Left ventricle myocardium inferior (tissue), 1 donor: ENCODE data around the gene FANCC. TPM values are rescaled to one million over a fixed set of nuclear protein-coding genes. Genes with fewer than 3 reads are reported as not detected.

Experiments used
- DNase-seq: peaks from one replicate; pipeline ENCODE4 v3.0.0-alpha.2; 2020
- H3K27ac ChIP-seq: fragments of 200-600 bp; replicated peaks from 2 replicates; pipeline ENCODE4 v1.8.0; 2021
- H3K27me3 ChIP-seq: fragments of 200-600 bp; 2 replicates; pipeline ENCODE4 v1.8.0; 2021; ENCODE audit warnings: low read depth
- H3K36me3 ChIP-seq: fragments of 200-600 bp; 2 replicates; pipeline ENCODE4 v1.8.0; 2021
- H3K4me1 ChIP-seq: fragments of 200-600 bp; 2 replicates; pipeline ENCODE4 v1.8.0; 2021
- H3K4me3 ChIP-seq: fragments of 200-600 bp; 2 replicates; pipeline ENCODE4 v1.8.0; 2021; ENCODE audit warnings: mild to moderate bottlenecking, moderate library complexity
- H3K9me3 ChIP-seq: fragments of 200-600 bp; replicated peaks from 2 replicates; pipeline ENCODE4 v1.8.0; 2021
- intact Hi-C: fragments of 100-400 bp; cut with micrococcal nuclease; formaldehyde crosslinking; loops from one replicate; pipeline ENCODE4 v1.11.0; 2022
- total RNA-seq: library from RNA; stranded (reverse); fragmentation: NEBNext Ultra II Directional; extraction: Animal tissue kit (Norgen Biotek cat#: 25700); gene quantifications from one replicate; pipeline ENCODE4 v1.2.1, GENCODE V29; 2021
- TF ChIP-seq, protein P1 (sequence below): fragments of 200-600 bp; IDR thresholded peaks from 2 replicates; pipeline ENCODE4 v1.8.0; 2021; ENCODE audit warnings: antibody characterized with exemption, mild to moderate bottlenecking, borderline replicate concordance
- donor health status: DM: no; HTN: yes; CAD: no; lungs with severe emphysema.

FANCC gene
- total RNA-seq, 1 donor from 2014 or later = 4.1 TPM

DNA sequence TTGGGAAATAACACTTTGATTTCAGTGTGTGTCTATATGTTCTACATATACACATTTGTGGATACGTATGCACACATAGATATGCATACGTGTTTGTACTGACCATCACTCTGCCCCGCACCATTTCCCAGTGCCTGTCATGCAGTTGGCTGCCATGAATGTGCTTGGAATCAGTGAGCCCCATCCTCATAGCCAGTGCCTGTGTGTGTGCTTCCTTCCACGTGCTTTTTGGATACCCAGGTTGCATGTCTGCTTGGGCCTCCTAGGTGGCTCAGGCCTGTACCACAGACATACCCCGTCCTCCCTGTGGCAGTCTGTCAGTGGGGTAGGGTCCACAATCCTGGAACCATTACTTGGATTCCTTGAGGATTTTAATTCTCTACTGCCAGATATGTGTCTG lies 243.6 kb downstream of the FANCC start:
- DNase-seq = no peak
- peak overlapping the region; percentile 90 for H3K27ac ChIP-seq
- no peak overlapping the region for H3K4me3 ChIP-seq
- intact Hi-C loops = no loop called here
- peaks cover 100% of the 10 kb centered on the region for H3K4me1 ChIP-seq
- TF ChIP-seq, protein P1, sequence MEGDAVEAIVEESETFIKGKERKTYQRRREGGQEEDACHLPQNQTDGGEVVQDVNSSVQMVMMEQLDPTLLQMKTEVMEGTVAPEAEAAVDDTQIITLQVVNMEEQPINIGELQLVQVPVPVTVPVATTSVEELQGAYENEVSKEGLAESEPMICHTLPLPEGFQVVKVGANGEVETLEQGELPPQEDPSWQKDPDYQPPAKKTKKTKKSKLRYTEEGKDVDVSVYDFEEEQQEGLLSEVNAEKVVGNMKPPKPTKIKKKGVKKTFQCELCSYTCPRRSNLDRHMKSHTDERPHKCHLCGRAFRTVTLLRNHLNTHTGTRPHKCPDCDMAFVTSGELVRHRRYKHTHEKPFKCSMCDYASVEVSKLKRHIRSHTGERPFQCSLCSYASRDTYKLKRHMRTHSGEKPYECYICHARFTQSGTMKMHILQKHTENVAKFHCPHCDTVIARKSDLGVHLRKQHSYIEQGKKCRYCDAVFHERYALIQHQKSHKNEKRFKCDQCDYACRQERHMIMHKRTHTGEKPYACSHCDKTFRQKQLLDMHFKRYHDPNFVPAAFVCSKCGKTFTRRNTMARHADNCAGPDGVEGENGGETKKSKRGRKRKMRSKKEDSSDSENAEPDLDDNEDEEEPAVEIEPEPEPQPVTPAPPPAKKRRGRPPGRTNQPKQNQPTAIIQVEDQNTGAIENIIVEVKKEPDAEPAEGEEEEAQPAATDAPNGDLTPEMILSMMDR = no peak
- no peaks in the 10 kb centered on the region for H3K9me3 ChIP-seq
- no peaks in the 10 kb centered on the region for H3K27me3 ChIP-seq
- H3K36me3 ChIP-seq = peaks cover 17% of the 10 kb centered on the region

DNA sequence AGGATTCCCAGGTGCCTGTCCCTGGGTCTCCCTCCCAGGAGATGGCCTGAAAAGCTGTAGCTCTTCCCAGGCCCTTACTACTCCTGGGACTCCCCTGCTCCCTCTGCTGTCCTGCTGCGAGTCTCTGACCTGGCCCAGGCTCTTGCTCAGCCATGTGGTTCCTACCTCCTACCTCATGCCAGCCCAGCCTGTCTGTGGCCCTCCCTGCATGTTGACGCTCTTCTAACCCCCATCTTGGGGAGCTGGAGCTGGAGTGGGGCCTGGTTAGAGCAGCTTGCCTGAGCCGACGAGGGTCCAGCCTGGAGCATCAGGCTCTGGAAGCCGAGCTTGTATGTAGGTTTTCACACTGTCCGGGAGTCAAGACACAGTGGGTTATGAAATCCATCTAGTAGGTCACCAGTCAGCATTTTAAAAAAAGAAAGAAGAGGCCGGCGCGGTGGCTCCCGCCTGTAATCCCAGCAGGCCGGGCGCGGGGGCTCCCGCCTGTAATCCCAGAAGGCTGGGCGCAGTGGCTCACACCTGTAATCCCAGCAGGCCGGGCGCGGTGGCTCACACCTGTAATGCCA lies 244.4 kb downstream of the FANCC start:
- peaks cover 100% of the 10 kb centered on the region for H3K4me1 ChIP-seq
- H3K27me3 ChIP-seq = no peaks in the 10 kb centered on the region
- H3K4me3 ChIP-seq = no peak overlapping the region
- intact Hi-C loops = no loop called here
- no peak for DNase-seq
- TF ChIP-seq, protein P1 = peak; percentile 35
- H3K36me3 ChIP-seq = peaks cover 21% of the 10 kb centered on the region
- H3K9me3 ChIP-seq = no peaks in the 10 kb centered on the region
- peak overlapping the region; percentile 90 for H3K27ac ChIP-seq

DNA sequence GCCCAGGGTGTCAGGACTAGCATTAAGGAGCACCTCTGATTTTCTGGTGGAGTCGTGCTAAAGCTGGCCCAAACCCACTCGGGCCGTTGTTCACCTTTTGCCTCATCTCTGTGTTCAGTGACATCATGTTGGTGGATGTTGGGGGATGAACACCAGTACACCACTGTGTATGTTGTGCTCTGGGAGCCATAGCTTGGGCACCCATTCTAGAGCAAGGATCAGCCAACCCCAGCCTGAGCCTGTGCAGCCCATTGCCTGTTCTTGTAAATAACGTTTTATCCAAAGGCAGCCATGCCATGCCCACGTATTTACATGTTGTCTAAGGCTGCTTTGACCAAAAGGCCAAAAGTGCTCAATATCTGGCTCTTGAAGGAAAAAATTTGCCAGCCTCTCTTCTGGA lies 245.6 kb downstream of the FANCC start:
- DNase-seq = no peak
- no peak overlapping the region for H3K4me3 ChIP-seq
- H3K27me3 ChIP-seq = no peaks in the 10 kb centered on the region
- intact Hi-C loops = no loop called here
- H3K27ac ChIP-seq = peak overlapping the region; percentile 90
- H3K4me1 ChIP-seq = peaks cover 100% of the 10 kb centered on the region
- H3K36me3 ChIP-seq = peaks cover 31% of the 10 kb centered on the region
- TF ChIP-seq, protein P1 = no peak
- no peaks in the 10 kb centered on the region for H3K9me3 ChIP-seq

DNA sequence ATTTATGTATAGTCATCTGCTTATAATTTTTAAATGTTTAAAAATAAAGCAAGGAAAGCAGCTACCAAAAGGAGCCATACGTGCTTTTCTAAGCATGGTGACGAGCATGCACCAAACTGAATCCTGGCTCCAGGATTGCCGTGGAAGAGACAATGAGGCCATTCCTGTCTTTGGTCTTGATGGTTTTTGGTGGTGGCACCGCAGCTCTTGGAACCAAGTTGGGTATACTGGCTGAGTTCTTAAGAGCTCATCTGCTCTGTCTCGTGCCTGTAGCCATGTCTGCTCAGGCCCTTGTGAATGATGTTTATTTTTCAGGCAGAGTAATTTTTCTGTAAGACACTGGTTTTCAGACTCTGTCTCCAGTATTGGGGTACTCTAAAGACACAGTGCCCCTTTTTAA lies 246.1 kb downstream of the FANCC start:
- peaks cover 36% of the 10 kb centered on the region for H3K36me3 ChIP-seq
- intact Hi-C loops = no loop called here
- DNase-seq = no peak
- no peak overlapping the region for H3K4me3 ChIP-seq
- no peaks in the 10 kb centered on the region for H3K9me3 ChIP-seq
- peak overlapping the region; percentile 90 for H3K27ac ChIP-seq
- H3K27me3 ChIP-seq = no peaks in the 10 kb centered on the region
- TF ChIP-seq, protein P1 = no peak
- H3K4me1 ChIP-seq = peaks cover 100% of the 10 kb centered on the region

DNA sequence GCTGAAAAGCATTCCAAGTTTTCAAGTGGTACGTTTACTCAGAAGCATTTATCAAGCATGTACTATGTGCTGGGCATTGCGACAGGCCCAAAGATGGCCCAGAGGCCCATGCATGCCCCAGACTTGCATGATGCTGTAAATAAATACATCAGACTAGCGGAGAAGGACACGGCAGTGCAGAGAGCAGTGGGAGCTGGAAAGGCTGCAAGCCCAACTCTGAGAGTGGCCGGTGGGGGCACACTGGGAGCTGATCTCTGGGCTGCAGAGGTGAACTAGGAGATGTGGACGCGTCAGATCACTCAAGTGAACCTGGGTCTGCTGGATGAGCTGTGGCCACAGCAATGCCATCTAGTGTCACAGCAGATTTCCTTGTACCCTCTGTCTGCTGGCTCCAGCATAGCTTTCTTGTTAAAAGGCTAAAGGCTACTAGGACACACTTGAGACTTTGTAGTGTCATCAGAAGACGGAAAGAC lies 246.9 kb downstream of the FANCC start:
- Histone ChIP-seq H3K9me3 (no peaks in the 10 kb centered on the region), H3K36me3 (peaks cover 38% of the 10 kb centered on the region), H3K27me3 (no peaks in the 10 kb centered on the region), H3K27ac (peak overlapping the region; percentile 90), H3K4me3 (peak overlapping the region; percentile 8), H3K4me1 (peaks cover 100% of the 10 kb centered on the region)
- no peak for DNase-seq
- intact Hi-C loops = no loop called here
- TF ChIP-seq, protein P1 = no peak
